MM.1S (cell line): Measurements from ENCODE around the gene WNT4.

Experiments
- DNase-seq: peaks from one replicate; pipeline ENCODE4 v3.0.0-alpha.2; 2015
- H2AFZ ChIP-seq: fragments of 300-600 bp; sonication (generic); 2 replicates; pipeline ENCODE4 v1.6.0; 2016; ENCODE audit warnings: antibody characterized with exemption, low read length
- H3F3A ChIP-seq: fragments of 300-600 bp; sonication (generic); 2 replicates; pipeline ENCODE4 v1.6.1; 2016; ENCODE audit warnings: mild to moderate bottlenecking, antibody characterized with exemption, low read length, moderate library complexity, mixed read lengths; ENCODE audit not compliant: insufficient read depth
- H3K27ac ChIP-seq: fragments of 300-600 bp; sonication (generic); 2 replicates; pipeline ENCODE4 v1.5.1; 2016; ENCODE audit warnings: mild to moderate bottlenecking, low read length
- H3K27me3 ChIP-seq: fragments of 300-600 bp; sonication (generic); replicated peaks from 2 replicates; pipeline ENCODE4 v1.6.0; 2016; ENCODE audit warnings: low read length; ENCODE audit not compliant: insufficient read depth
- H3K36me3 ChIP-seq: fragments of 300-600 bp; sonication (generic); replicated peaks from 2 replicates; pipeline ENCODE4 v1.6.1; 2016; ENCODE audit warnings: mild to moderate bottlenecking, low read length, mixed read lengths; ENCODE audit not compliant: insufficient read depth
- H3K4me1 ChIP-seq: fragments of 300-600 bp; sonication (generic); 2 replicates; pipeline ENCODE4 v1.6.1; 2016; ENCODE audit warnings: low read length, mixed read lengths
- H3K4me2 ChIP-seq: fragments of 300-600 bp; sonication (generic); 2 replicates; pipeline ENCODE4 v1.6.0; 2016; ENCODE audit warnings: low read depth, low read length
- H3K4me3 ChIP-seq: fragments of 300-600 bp; sonication (generic); 2 replicates; pipeline ENCODE4 v1.5.1; 2016; ENCODE audit warnings: low read length, mixed read lengths
- H3K79me2 ChIP-seq: fragments of 300-600 bp; sonication (generic); 2 replicates; pipeline ENCODE4 v1.6.1; 2016; ENCODE audit warnings: mixed run types, low read length, mixed read lengths
- H3K9ac ChIP-seq: fragments of 300-600 bp; sonication (generic); 2 replicates; pipeline ENCODE4 v1.6.1; 2016; ENCODE audit warnings: low read length, mixed read lengths
- H3K9me2 ChIP-seq: fragments of 300-600 bp; sonication (generic); replicated peaks from 2 replicates; pipeline ENCODE4 v1.6.1; 2016; ENCODE audit warnings: mild to moderate bottlenecking, low read length, mixed read lengths; ENCODE audit not compliant: insufficient read depth
- H3K9me3 ChIP-seq: fragments of 300-600 bp; sonication (generic); replicated peaks from 2 replicates; pipeline ENCODE4 v1.6.1; 2016; ENCODE audit warnings: mild to moderate bottlenecking, low read length, mixed read lengths; ENCODE audit not compliant: insufficient read depth
- H4K20me1 ChIP-seq: fragments of 300-600 bp; sonication (generic); 2 replicates; pipeline ENCODE4 v1.6.1; 2016; ENCODE audit warnings: mild to moderate bottlenecking, low read length, moderate library complexity, mixed read lengths; ENCODE audit not compliant: insufficient read depth
- CTCF ChIP-seq: fragments of 300-600 bp; sonication (generic); IDR thresholded peaks from 2 replicates; pipeline ENCODE4 v1.5.1; 2016; ENCODE audit warnings: antibody characterized with exemption, low read length, mixed read lengths
- EZH2 ChIP-seq: fragments of 300-600 bp; sonication (generic); optimal IDR thresholded peaks from 2 replicates; pipeline ENCODE3; 2017; ENCODE audit warnings: low read depth, mild to moderate bottlenecking, antibody characterized with exemption, low read length, mixed read lengths
- EZH2phosphoT487 ChIP-seq: fragments of 300-600 bp; sonication (generic); IDR thresholded peaks from 2 replicates; pipeline ENCODE4 v1.6.1; 2018; ENCODE audit warnings: antibody characterized with exemption, low read length

Gene WNT4

GRCh38 chr1:22168412-22168973 lies 25.6 kb upstream of the WNT4 start:
- no peak overlapping the region for H2AFZ ChIP-seq
- no peaks in the 10 kb centered on the region for H3K9me3 ChIP-seq
- no peak overlapping the region for H3K4me3 ChIP-seq
- no peak for TF ChIP-seq CTCF
- no peak for TF ChIP-seq EZH2phosphoT487
- TF ChIP-seq EZH2 = no peak
- H3K79me2 ChIP-seq = no peaks in the 10 kb centered on the region
- H3K4me1 ChIP-seq = no peaks in the 10 kb centered on the region
- H4K20me1 ChIP-seq = no peaks in the 10 kb centered on the region
- no peaks in the 10 kb centered on the region for H3K36me3 ChIP-seq
- DNase-seq = no peak
- H3K4me2 ChIP-seq = no peak overlapping the region
- no peaks in the 10 kb centered on the region for H3F3A ChIP-seq
- H3K27me3 ChIP-seq = peaks cover 20% of the 10 kb centered on the region
- no peak overlapping the region for H3K9ac ChIP-seq
- H3K27ac ChIP-seq = no peak overlapping the region
- H3K9me2 ChIP-seq = no peaks in the 10 kb centered on the region

GRCh38 chr1:22166439-22166838 lies 23.5 kb upstream of the WNT4 start:
- no peaks in the 10 kb centered on the region for H3K79me2 ChIP-seq
- no peak for TF ChIP-seq EZH2
- no peak for TF ChIP-seq EZH2phosphoT487
- no peak for TF ChIP-seq CTCF
- no peaks in the 10 kb centered on the region for H4K20me1 ChIP-seq
- H3K36me3 ChIP-seq = no peaks in the 10 kb centered on the region
- no peak for DNase-seq
- H3K27ac ChIP-seq = no peak overlapping the region
- H3K4me2 ChIP-seq = no peak overlapping the region
- H3K4me1 ChIP-seq = no peaks in the 10 kb centered on the region
- H3F3A ChIP-seq = no peaks in the 10 kb centered on the region
- no peak overlapping the region for H2AFZ ChIP-seq
- H3K4me3 ChIP-seq = no peak overlapping the region
- H3K27me3 ChIP-seq = peaks cover 14% of the 10 kb centered on the region; the same call in 1 of the 2 replicates
- H3K9ac ChIP-seq = no peak overlapping the region
- no peaks in the 10 kb centered on the region for H3K9me3 ChIP-seq
- H3K9me2 ChIP-seq = no peaks in the 10 kb centered on the region

- Histone ChIP-seq H3K9ac (no peak overlapping the region), H3K79me2 (no peaks in the 10 kb centered on the region), H3K27ac (no peak overlapping the region), H2AFZ (no peak overlapping the region), H3K4me1 (no peaks in the 10 kb centered on the region), H3K36me3 (no peaks in the 10 kb centered on the region), H3K4me2 (no peak overlapping the region), H3K4me3 (no peak overlapping the region), H3K9me2 (no peaks in the 10 kb centered on the region), H3K27me3 (peaks cover 13% of the 10 kb centered on the region; the same call in 1 of the 2 replicates), H3K9me3 (no peaks in the 10 kb centered on the region), H4K20me1 (no peaks in the 10 kb centered on the region), H3F3A (no peaks in the 10 kb centered on the region)
- no peak for DNase-seq
- TF ChIP-seq CTCF (no peak), EZH2phosphoT487 (no peak), EZH2 (no peak)
Measured at GRCh38 chr1:22164841-22165808, 22.2 kb upstream of the WNT4 start.
